HG03460 (cell line): ENCODE results near the gene BRCA1.
"Not testable (repeated sequence)": the region's sequence is repeated elsewhere in the genome, so short reads cannot be mapped to it uniquely, and the experiment has no call there.

Source experiments
- ATAC-seq: cut with Tn5 transposase; IDR thresholded peaks from one replicate; pipeline ENCODE4 v1.9.1; 2021; ENCODE audit not compliant: unreplicated experiment

The BRCA1 gene

DNA sequence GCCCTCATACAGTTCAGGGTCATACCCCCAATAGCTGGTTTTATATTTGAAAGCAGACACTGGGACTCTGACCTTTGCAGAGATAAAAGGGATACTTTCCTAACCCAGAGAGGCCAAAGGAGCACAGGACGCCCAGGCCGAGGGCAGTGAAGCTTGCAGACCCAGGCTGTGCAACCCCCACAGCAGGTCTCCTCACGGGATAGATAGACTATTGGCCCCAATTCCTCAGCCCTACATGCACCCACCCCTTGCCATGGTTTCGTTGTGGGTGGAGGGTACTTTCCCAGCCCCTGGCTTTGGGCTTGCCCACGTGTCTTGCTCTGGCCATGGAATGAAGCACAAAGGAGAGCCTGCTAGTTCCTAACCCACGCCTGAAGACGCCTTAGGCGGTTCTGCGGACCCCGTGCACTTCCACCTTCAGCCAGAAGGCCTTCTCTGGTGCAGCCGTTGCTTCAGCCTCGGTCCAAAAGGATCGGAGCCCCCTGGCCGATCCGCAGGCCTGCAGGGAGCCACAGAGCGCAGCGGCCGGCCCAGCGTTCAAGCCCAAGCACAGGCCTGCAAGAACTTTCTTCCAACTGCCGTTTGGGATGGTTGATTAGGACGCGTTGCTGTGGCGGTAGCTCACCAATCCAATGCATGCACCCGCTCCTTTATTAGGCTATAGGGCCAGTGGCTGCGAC is 9.8 kb upstream of the BRCA1 start:
- ATAC-seq = no peak

DNA sequence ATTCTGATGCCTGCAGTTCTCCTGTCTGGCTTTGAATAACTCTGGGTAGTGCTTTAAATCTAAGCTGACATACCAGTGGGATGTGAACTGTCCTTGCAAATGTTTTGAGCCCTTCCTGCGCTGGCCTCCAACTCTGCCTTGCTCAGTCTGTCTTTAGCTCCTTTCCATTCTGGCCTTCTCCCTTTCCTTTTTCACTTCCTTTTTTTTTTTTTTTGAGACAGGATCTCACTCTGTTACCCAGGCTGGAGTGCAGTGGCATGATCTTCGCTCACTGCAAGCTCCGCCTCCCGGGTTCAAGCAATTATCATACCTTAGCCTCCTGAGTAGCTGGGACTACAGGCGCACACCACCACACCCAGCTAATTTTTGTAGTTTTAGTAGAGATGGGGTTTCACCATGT is 8.3 kb upstream of the BRCA1 start:
- not testable (repeated sequence) for ATAC-seq

DNA sequence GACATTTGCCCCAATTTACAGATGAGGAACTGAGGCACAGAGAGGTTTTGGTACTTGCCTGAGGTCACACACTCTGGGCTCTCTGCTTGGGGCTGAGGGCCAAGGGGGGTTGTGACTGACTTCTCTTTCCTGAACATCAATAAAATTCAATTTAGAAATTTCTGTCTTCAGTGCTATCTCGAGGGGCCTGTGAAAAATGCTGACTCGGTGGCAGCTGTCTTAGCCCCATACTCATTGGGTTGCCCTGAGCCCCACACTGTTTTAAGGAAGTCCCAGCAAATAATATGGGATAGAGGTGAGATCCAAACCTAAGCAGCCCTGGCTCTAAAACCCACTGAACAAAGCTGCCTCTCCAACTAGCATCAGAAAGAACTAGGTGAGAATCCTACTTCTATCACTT is 7.0 kb upstream of the BRCA1 start:
- ATAC-seq = no peak

DNA sequence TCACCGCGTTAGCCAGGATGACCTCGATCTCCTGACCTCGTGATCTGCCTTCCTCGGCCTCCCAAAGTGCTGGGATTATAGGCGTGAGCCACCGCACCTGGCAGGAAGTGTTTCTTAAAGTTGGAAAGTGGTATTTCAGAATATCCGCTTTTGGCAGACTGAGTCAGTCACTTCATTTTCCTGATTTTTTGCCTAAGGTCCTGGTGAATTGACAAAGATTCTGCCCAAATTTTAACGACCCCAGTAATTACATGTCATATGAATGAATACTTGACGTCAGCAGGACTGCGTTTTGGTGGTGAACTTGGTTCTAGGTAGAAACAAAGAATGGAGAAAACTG is 4.5 kb upstream of the BRCA1 start:
- no peak for ATAC-seq

DNA sequence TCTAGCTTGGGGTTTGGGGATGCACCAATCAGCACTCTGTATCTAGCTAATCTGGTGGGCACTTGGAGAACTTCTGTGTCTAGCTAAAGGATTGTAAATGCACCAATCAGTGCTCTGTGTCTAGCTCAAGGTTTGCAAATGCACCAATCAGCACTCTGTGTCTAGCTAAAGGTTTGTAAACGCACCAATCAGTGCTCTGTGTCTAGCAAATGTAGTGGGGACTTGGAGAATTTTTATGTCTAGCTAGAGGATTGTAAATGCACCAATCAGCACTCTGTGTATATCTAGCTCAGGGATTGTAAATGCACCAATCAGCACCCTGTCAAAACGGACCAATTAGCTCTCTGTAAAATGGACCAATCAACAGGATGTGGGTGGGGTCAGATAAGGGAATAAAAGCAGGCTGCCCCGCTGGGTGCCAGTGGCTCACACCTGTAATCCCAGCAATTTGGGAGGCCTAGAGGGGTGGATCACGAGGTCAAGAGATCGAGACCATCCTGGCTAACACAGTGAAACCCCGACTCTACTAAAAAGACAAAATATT is 2.2 kb upstream of the BRCA1 start:
- not testable (repeated sequence) for ATAC-seq

DNA sequence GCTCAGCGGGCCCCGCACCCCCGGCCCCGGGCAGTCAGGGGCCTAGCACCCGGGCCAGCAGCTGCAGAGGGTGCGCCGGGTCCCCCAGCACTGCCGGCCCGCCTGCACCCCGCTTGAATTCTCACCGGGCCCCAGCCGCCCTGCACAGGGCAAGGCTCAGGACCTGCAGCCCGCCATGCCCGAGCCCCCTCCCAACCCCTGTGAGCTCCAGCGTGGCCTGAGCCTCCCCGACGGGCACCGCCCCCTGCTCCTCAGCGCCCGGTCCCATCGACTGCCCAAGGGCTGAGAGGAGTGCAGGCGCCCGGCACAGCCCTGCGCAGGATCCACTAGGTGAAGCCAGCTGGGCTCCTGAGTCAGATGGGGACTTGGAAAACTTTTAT is 1.7 kb upstream of the BRCA1 start:
- ATAC-seq = no peak

DNA sequence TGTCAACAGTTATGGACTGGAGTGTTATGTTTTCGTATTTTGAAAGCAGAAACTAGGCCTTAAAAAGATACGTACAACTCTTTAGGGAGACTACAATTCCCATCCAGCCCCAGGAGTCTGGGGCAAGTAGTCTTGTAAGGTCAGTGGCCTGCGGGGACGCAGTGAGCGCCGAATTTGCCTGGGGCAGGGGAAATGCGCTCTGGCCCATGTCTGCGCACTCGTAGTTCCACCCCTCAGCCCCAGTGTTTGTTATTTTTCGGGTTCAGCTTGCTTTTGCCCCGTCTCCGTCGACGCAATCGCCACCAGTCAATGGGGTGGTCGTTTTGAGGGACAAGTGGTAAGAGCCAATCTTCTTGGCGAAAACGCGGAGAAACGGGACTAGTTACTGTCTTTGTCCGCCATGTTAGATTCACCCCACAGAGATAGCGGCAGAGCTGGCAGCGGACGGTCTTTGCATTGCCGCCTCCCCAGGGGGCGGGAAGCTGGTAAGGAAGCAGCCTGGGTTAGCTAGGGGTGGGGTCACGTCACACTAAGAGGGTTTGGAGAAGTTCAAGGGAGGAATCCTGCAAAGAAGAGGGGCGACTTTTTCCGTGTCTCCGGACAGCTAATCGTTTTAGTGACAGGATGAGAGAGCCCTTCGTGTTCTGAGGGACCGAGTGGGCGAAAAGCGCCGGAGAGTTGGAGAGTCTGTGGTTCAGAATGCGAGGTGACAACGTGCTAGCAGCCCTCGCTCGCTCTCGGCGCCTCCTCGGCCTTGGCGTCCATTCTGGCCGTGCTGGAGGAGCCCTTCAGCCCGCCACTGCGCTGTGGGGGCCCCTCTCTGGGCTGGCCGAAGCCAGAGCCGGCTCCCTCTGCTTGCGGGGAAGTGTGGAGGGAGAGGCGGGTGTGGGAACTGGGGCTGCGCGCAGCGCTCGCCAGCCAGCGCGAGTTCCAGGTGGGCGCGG is 1.1 kb upstream of the BRCA1 start:
- ATAC-seq = no peak

DNA sequence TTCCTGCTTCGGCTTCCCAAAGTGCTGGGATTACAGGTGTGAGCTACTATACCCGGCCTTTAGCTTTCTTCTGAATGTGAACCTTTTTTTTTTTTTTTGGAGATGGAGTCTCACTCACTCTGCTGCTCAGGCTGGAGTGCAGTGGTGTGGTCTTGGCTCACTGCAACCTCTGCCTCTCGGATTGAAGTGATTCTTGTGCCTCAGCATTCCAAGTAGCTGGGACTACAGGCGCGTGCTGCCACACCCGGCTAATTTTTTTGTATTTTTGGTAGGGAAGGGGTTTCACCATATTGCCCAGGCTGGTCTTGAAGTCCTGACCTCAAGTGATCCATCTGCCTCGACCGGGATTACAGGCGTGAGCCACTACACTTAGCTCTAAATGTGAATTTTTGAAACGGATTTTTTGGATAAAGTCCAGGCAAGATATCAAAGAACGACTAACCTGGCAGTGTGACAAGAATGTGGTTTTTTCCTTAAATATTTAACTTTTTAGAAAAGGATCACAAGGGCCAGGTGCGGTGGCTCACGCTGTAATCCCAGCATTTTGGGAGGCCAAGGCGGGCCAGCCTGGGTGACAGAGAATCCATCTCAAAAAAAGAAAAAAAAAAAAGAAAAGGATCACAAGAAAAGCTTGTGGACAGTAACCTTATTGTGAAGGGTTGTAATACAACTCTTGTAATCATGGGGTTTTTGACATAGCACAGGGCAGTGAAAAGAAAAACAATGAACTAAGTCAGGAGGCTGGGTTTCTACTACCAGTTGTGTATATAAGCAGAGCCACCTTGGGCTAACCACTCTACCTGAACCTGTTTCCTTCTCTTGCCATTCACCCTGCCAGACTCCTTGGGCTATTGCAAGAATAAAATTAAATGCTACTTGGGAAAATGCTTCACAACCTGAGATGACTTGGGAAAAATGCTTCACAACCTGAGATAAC is 6.2 kb downstream of the BRCA1 start:
- ATAC-seq = no peak

DNA sequence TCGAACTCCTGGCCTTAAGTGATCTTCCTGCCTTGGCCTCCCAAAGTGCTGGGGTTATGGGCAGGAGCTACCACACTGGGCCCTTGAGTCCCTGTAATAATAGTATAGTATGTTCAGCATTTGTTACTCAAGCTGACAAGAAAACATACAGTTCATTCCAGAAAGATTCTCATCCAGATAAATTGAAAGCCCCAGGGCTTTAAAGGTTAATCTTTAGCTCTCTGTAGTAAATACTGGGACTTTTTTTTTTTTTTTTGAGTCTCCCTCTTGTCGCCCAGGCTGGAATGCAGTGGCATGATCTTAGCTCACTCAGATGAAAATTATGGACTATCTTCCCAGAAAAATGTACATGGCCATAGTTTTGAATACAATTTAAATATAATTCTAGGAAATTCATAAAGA is 11.0 kb downstream of the BRCA1 start:
- ATAC-seq = no peak

DNA sequence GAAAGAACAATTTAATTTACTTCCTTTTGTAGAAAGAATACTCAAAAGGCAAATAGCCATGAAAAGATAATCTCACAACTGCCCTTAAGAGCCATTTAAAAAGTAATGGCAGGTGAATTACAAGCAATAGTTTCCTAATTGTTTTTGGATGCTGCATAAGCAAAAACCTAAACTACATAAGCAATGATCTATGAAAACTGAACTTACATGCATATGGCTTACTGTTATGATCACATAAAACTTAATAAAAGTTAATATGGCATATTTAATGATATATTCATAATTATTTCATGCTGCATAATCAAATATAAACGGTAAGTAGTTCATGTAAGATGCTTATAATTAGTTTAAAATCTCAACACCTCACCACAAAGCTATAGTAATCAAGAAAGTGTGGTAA is 18.6 kb downstream of the BRCA1 start:
- no peak for ATAC-seq

DNA sequence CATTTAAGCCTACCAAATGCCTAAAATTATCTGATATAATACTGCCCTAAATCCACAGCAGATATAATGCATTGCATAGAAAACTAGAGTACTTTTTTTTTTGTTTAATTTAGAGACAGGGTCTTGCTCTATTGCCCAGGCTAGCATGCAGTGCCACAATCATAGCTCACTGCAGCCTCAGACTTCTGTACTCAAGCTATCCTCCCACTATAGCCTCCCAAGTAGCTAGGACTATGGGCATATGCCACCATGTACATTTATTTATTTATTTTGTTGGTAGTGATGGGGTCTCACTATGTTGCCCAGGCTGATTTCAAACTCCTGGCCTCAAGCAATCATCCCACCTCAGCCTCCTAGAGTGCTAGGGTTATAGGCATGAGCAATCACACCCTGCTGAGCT is 20.0 kb downstream of the BRCA1 start:
- ATAC-seq = no peak

DNA sequence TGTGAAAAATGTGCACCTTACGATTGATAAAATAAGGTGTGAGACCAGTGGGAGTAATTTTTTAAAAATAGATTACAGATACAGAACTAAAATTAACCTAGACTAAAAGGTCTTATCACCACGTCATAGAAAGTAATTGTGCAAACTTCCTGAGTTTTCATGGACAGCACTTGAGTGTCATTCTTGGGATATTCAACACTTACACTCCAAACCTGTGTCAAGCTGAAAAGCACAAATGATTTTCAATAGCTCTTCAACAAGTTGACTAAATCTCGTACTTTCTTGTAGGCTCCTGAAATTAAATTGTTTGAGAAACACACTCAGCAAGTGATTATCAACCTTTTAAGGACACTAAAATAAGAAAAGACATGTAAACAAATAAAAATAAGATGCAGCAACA is 20.5 kb downstream of the BRCA1 start:
- no peak for ATAC-seq

DNA sequence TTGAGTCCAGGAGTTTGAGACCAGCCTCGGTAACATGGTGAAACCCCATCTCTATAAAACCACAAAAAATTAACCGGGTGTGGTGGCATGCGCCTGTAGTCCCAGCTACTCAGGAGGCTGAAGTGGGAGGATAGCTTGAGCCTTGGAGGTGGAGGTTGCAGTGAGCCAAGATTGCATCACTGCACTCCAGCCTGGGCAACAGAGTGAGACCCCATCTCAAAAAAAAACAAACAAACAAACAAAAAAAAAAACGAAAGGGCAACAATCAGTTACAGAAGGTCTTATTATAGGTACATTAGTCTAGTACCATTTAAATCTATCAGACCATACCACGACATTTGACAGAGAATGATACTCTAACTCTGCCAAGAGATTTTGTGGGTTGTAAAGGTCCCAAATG is 29.8 kb downstream of the BRCA1 start:
- ATAC-seq = not testable (repeated sequence)

DNA sequence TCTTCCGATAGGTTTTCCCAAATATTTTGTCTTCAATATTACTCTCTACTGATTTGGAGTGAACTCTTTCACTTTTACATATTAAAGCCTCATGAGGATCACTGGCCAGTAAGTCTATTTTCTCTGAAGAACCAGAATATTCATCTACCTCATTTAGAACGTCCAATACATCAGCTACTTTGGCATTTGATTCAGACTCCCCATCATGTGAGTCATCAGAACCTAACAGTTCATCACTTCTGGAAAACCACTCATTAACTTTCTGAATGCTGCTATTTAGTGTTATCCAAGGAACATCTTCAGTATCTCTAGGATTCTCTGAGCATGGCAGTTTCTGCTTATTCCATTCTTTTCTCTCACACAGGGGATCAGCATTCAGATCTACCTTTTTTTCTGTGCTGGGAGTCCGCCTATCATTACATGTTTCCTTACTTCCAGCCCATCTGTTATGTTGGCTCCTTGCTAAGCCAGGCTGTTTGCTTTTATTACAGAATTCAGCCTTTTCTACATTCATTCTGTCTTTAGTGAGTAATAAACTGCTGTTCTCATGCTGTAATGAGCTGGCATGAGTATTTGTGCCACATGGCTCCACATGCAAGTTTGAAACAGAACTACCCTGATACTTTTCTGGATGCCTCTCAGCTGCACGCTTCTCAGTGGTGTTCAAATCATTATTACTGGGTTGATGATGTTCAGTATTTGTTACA is 30.9 kb downstream of the BRCA1 start:
- ATAC-seq = no peak

DNA sequence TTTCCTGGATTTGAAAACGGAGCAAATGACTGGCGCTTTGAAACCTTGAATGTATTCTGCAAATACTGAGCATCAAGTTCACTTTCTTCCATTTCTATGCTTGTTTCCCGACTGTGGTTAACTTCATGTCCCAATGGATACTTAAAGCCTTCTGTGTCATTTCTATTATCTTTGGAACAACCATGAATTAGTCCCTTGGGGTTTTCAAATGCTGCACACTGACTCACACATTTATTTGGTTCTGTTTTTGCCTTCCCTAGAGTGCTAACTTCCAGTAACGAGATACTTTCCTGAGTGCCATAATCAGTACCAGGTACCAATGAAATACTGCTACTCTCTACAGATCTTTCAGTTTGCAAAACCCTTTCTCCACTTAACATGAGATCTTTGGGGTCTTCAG is 32.3 kb downstream of the BRCA1 start:
- no peak for ATAC-seq

DNA sequence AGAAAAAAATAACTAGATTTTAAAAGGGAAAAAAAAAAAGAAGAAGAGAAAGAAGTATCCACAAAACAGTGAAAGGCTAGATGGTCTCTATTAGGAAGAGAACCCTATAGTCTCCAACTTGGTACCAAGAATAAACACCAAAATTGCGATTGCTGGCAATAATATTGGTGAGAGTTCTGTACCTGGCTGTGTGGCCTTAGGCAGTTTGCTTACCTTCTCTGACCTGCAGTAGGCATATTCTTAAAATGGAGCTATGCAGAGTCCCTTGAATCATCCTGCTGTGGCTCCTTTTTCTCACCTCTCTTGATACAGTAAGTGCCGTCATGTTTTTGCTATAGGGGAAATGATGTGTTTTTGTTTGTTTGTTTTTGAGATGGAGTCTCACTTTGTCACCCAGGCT is 35.1 kb downstream of the BRCA1 start:
- ATAC-seq = no peak

DNA sequence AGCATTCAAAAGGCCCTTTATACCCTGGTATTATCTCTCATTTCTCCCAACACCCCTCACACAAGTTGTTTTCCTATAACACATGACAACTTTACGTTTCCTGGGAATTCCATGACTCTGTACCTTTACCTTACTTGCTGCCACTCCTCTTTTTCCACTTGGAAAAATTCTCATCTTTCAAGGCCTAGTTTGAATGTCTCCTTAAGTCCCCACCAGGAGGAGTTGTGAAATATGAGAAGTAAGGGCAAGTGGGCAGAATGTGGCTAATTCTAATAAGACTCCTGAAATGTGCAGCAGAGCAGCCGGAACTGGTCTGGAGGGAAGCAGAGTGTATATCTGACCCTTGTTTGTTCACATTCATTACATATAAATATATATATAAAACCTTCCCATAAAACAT is 39.7 kb downstream of the BRCA1 start:
- ATAC-seq = no peak

DNA sequence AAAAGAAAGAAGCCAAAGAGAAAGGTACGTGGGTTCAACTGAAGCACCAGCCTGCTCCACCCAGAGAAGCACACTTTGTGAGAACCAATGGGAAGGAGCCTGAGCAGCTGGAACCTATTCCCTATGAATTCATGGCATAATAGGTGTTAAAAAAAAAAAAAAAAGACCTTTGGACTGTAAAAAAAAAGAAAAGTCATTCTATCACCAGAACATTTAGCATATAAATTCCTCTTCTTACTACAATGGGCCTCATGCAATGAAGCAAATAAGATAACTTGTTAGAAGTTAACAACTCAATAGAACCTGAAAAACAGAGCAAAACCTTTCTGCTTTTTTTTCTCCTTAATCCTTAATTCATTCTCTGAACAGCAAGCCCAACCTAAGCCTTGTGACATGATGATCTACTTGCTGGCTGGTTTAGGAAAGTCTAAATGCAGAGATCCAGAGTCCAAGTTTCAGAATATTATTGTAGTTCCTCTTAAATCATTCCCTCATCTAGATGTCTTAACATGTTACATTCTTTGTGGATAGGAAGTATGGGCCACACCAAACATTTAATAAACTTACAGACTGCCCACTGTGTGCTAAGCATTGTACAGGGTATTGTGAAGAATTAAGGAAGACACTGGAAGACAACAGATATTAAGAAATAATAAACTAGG is 45.4 kb downstream of the BRCA1 start:
- no peak for ATAC-seq

DNA sequence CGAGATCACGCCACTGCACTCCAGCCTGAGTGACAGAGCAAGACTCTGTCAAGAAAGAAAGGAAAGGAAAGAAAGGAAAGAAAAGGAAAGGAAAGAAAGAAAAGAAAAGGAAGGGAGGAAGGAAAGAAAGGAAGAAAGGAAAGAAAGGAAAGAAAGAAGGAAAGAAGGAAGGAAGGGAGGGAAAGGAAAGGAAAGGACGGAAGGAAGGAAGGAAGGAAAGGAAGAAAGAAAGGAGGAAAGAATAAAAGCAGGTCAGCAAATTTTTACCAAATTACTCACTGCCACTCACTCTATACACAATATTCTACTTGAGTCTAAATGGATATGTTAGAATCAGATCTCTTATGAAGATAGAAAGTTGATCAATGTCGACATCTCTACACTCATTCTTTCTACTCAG is 50.3 kb downstream of the BRCA1 start:
- ATAC-seq = no peak

DNA sequence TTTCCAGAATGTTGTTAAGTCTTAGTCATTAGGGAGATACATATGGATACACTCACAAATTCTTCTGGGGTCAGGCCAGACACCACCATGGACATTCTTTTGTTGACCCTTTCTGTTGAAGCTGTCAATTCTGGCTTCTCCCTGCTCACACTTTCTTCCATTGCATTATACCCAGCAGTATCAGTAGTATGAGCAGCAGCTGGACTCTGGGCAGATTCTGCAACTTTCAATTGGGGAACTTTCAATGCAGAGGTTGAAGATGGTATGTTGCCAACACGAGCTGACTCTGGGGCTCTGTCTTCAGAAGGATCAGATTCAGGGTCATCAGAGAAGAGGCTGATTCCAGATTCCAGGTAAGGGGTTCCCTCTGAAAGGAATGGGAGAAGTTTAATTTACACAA is 54.3 kb downstream of the BRCA1 start:
- no peak for ATAC-seq
